ENCODE data around the gene ATAD3C. TPM values are rescaled to one million over a fixed set of nuclear protein-coding genes. Genes with fewer than 3 reads are reported as not detected.

Gene ATAD3C
- total RNA-seq (0.16 TPM in 1 of 2 replicates, not detected in the other), polyA plus RNA-seq (0.01 TPM in 1 of 2 replicates, not detected in the other), polyA minus RNA-seq (not detected in 2 replicates), Bru-seq, nascent RNA (percentile 5 among the genes with signal in this experiment), BruChase-seq, experiment 1, labeled RNA remaining after a 6-hour chase (percentile 15 among the genes with signal in this experiment), BruChase-seq, experiment 2, labeled RNA remaining after a 2-hour chase (not detected)
- polyA plus RNA-seq (2011; cell fraction: cytosol; rRNA removed) = not detected in 2 replicates
- polyA plus RNA-seq (2011; cell fraction: nucleus; rRNA removed) = 0.04 and 0.06 TPM in 2 replicates
- not detected in 2 replicates for polyA plus RNA-seq (2012)
- polyA minus RNA-seq (2011; cell fraction: cytosol; rRNA and poly(A)+ RNA removed) = not detected
- polyA minus RNA-seq (2011; cell fraction: nucleus; rRNA and poly(A)+ RNA removed) = 0.82 TPM in 1 of 2 replicates, not detected in the other
- long read RNA-seq, partial matches to known transcripts = 2 of 2 reads
- long read RNA-seq, other reads (novel, unspliced or antisense) = 0 of 2 reads

GRCh38 chr1:1449099-1449739 is at the start of gene ATAD3C:
ATAD3C (plus strand) TSS chr1:1449689; CDS start chr1:1450684, 995 bp downstream.
- Histone ChIP-seq H3K9me1 (replicated peaks; ENCODE audit: control insufficient read depth, extremely low read depth, insufficient read depth, low read length) (no peaks in the 10 kb centered on the region), H3K4me3 (replicated peaks in 1 of 3; ENCODE audit: insufficient read depth in 1 of 3, low read depth in 1 of 3, low read length in 3 of 3) (no peak within 1 kb of the TSS), H3K4me2 (ENCODE audit: insufficient read depth, low read length) (no peak within 1 kb of the TSS), H3K9ac (replicated peaks; ENCODE audit: extremely low read depth, insufficient read depth, low read length) (no peak within 1 kb of the TSS), H3K27me3 (ENCODE audit: control insufficient read depth in 2 of 2, insufficient read depth in 2 of 2, low read length in 2 of 2) (no peaks in the 10 kb centered on the region), H3K4me1 (ENCODE audit: control insufficient read depth, extremely low read depth, insufficient read depth, low read length) (no peaks in the 10 kb centered on the region), H3K79me2 (ENCODE audit: control insufficient read depth, insufficient read depth, low read length) (no peaks in the 10 kb centered on the region), H3K36me3 (ENCODE audit: control insufficient read depth in 2 of 2, extremely low read depth in 1 of 2, insufficient read depth in 2 of 2, low read length in 2 of 2) (no peaks in the 10 kb centered on the region), H3K27ac (ENCODE audit: insufficient read depth, low read depth, low read length) (no peak within 1 kb of the TSS), H4K20me1 (replicated peaks; ENCODE audit: control insufficient read depth, extremely low read depth, insufficient read depth, low read length) (no peaks in the 10 kb centered on the region), H3K9me3 (replicated peaks; ENCODE audit: control insufficient read depth, insufficient read depth, low read length) (no peaks in the 10 kb centered on the region), H2AFZ (ENCODE audit: low read depth, low read length) (no peak within 1 kb of the TSS)
- BruUV-seq (replicated peaks) = no TSS peak
- POLR2A ChIA-PET = no interaction called here
- intact Hi-C loops (cut with micrococcal nuclease) (no loop called here), dilution Hi-C loops (cut with MboI; ENCODE audit: extremely low pct_ligation_motif_present, low sequenced_read_pairs) (no loop called here)
- CTCF ChIA-PET = interaction anchor here (2.7 kb wide), 1 partner anchor 8 kb away, joined by 6 read pairs; no protein-coding TSS in a partner anchor
- DNase-seq (ENCODE audit: low read depth, low spot score) (no peak), FAIRE-seq (no peak)
- TF ChIP-seq MYC (IDR thresholded peaks at IDR 0.05; ENCODE audit: low read depth, low read length) = no peak
- no peak for TF ChIP-seq POLR2A (IDR thresholded peaks at IDR 0.05; ENCODE audit: low read depth, low read length)
- TF ChIP-seq FOS (IDR thresholded peaks at IDR 0.05; ENCODE audit: borderline replicate concordance, insufficient read depth, low read length) = no peak
- no peak for TF ChIP-seq EZH2 (IDR thresholded peaks at IDR 0.05; ENCODE audit: borderline replicate concordance, low read depth, low read length, severe bottlenecking)

All from endothelial cell of umbilical vein (primary cell).